Measurements from ENCODE around the gene ABLIM2.

ABLIM2 gene

GRCh38 chr4:8158710-8159536, at the start of gene ABLIM2:
Gene ABLIM2 (minus strand): TSS chr4:8158813. CDS start chr4:8158689, 124 bp downstream.
- in situ Hi-C loops (cut with MboI; ENCODE audit: low sequenced_read_pairs) = no loop called here

- in situ Hi-C loops (cut with MboI; ENCODE audit: low sequenced_read_pairs) = no loop called here
Measured at GRCh38 chr4:8207314-8207713, 48.7 kb upstream of the ABLIM2 start.

- in situ Hi-C loops (cut with MboI; ENCODE audit: low sequenced_read_pairs) = no loop called here
Measured at GRCh38 chr4:8205749-8206611, 47.4 kb upstream of the ABLIM2 start.

- in situ Hi-C loops (cut with MboI; ENCODE audit: low sequenced_read_pairs) = no loop called here
Measured at GRCh38 chr4:8205241-8205707, 46.7 kb upstream of the ABLIM2 start.

GRCh38 chr4:8204576-8205227, 46.1 kb upstream of the ABLIM2 start:
- in situ Hi-C loops (cut with MboI; ENCODE audit: low sequenced_read_pairs) = no loop called here

- in situ Hi-C loops (cut with MboI; ENCODE audit: low sequenced_read_pairs) = no loop called here
Measured at GRCh38 chr4:8203817-8204216, 45.2 kb upstream of the ABLIM2 start.

- in situ Hi-C loops (cut with MboI; ENCODE audit: low sequenced_read_pairs) = no loop called here
Measured at GRCh38 chr4:8203052-8203401, 44.4 kb upstream of the ABLIM2 start.

- in situ Hi-C loops (cut with MboI; ENCODE audit: low sequenced_read_pairs) = no loop called here
Measured at GRCh38 chr4:8202108-8203051, 43.8 kb upstream of the ABLIM2 start.

GRCh38 chr4:8201321-8201781, 42.7 kb upstream of the ABLIM2 start:
- in situ Hi-C loops (cut with MboI; ENCODE audit: low sequenced_read_pairs) = no loop called here

- in situ Hi-C loops (cut with MboI; ENCODE audit: low sequenced_read_pairs) = no loop called here
Measured at GRCh38 chr4:8200302-8200975, 41.8 kb upstream of the ABLIM2 start.

GRCh38 chr4:8199594-8200301, 41.1 kb upstream of the ABLIM2 start:
- in situ Hi-C loops (cut with MboI; ENCODE audit: low sequenced_read_pairs) = no loop called here

- in situ Hi-C loops (cut with MboI; ENCODE audit: low sequenced_read_pairs) = no loop called here
Measured at GRCh38 chr4:8198906-8199593, 40.4 kb upstream of the ABLIM2 start, which contains the start of gene SH3TC1. Gene SH3TC1 (plus strand): TSS chr4:8199290. CDS start chr4:8205195, 5,905 bp downstream.

GRCh38 chr4:8198206-8198905, 39.7 kb upstream of the ABLIM2 start:
- in situ Hi-C loops (cut with MboI; ENCODE audit: low sequenced_read_pairs) = no loop called here

GRCh38 chr4:8197521-8197920, 38.9 kb upstream of the ABLIM2 start:
- in situ Hi-C loops (cut with MboI; ENCODE audit: low sequenced_read_pairs) = no loop called here

- in situ Hi-C loops (cut with MboI; ENCODE audit: low sequenced_read_pairs) = no loop called here
Measured at GRCh38 chr4:8195841-8196458, 37.3 kb upstream of the ABLIM2 start.

- in situ Hi-C loops (cut with MboI; ENCODE audit: low sequenced_read_pairs) = no loop called here
Measured at GRCh38 chr4:8195431-8195830, 36.8 kb upstream of the ABLIM2 start.
